Inferior parietal cortex (tissue), 1 donor: ENCODE measurements around the gene CDH23.
A peak's percentile ranks its signal among the peaks of the same experiment; 100 is the strongest.

Source experiments
- DNase-seq: peaks from one replicate; pipeline ENCODE4 v3.0.0-alpha.2; 2016; ENCODE audit errors: extremely low spot score

CDH23 gene

GRCh38 chr10:71815515-71816130 lies 418.9 kb downstream of the CDH23 start:
- no peak for DNase-seq

- DNase-seq = no peak
These were observed 419.7 kb downstream of the CDH23 start for GRCh38 chr10:71816421-71816851.

- DNase-seq = peak; percentile 55
These were observed 420.4 kb downstream of the CDH23 start for GRCh38 chr10:71816936-71817618.

GRCh38 chr10:71817831-71818655 lies 421.3 kb downstream of the CDH23 start:
- no peak for DNase-seq

GRCh38 chr10:71818674-71819260 lies 422.0 kb downstream of the CDH23 start:
- DNase-seq = no peak

GRCh38 chr10:71819441-71819861 lies 422.7 kb downstream of the CDH23 start:
- no peak for DNase-seq

- DNase-seq = no peak
These were observed 423.3 kb downstream of the CDH23 start for GRCh38 chr10:71819985-71820384.

- no peak for DNase-seq
These were observed 424.2 kb downstream of the CDH23 start for GRCh38 chr10:71820966-71821365.

- no peak for DNase-seq
These were observed 425.4 kb downstream of the CDH23 start for GRCh38 chr10:71821909-71822763.

- DNase-seq = no peak
These were observed 426.6 kb downstream of the CDH23 start for GRCh38 chr10:71823356-71823755.

GRCh38 chr10:71824333-71824732 lies 427.6 kb downstream of the CDH23 start:
- no peak for DNase-seq

GRCh38 chr10:71825217-71825616 lies 428.5 kb downstream of the CDH23 start:
- no peak for DNase-seq

- DNase-seq = no peak
These were observed 431.1 kb downstream of the CDH23 start for GRCh38 chr10:71827852-71828251.

- no peak for DNase-seq
These were observed 432.0 kb downstream of the CDH23 start for GRCh38 chr10:71828702-71829101.

GRCh38 chr10:71829171-71829570 lies 432.5 kb downstream of the CDH23 start:
- no peak for DNase-seq

GRCh38 chr10:71829896-71830295 lies 433.2 kb downstream of the CDH23 start:
- no peak for DNase-seq

- DNase-seq = no peak
These were observed 434.0 kb downstream of the CDH23 start for GRCh38 chr10:71830726-71831125.

GRCh38 chr10:71831646-71832552 lies 435.2 kb downstream of the CDH23 start:
- no peak for DNase-seq

- DNase-seq = no peak
These were observed 436.2 kb downstream of the CDH23 start for GRCh38 chr10:71832967-71833366.
